Hepatocyte (in vitro differentiated cells): ENCODE data around the gene CDK7.

Experiments used
- EZH2 ChIP-seq: fragments of 200-600 bp; sonication (generic); IDR thresholded peaks from 2 replicates; pipeline ENCODE4 v1.6.1; 2016; ENCODE audit warnings: antibody characterized with exemption, mild to moderate bottlenecking, borderline replicate concordance
- TF ChIP-seq, protein P1 (sequence below): fragments of 200-600 bp; sonication (generic); IDR thresholded peaks from 2 replicates; pipeline ENCODE4 v1.5.1; 2016; ENCODE audit warnings: antibody characterized with exemption, mild to moderate bottlenecking; ENCODE audit not compliant: poor library complexity

DNA sequence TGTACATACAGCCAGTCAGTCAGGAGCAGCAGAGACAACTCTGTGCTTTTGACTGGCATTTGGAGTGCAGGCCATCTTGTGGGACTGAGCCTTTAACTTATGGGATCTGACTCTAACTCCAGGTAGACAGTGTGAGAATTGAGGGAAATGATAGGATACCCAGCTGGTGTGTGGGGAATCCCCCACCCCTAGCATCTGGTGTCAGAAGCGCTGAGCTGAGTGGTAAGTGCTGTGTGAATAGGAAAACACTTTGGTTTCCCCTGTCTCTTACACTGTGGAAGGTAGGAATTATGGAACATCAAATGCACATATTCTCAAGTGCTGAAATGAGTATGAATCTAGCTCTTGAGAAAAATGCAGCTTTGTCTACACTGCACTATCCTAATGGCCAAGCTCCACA lies 54.0 kb downstream of the CDK7 start:
- TF ChIP-seq, protein P1, sequence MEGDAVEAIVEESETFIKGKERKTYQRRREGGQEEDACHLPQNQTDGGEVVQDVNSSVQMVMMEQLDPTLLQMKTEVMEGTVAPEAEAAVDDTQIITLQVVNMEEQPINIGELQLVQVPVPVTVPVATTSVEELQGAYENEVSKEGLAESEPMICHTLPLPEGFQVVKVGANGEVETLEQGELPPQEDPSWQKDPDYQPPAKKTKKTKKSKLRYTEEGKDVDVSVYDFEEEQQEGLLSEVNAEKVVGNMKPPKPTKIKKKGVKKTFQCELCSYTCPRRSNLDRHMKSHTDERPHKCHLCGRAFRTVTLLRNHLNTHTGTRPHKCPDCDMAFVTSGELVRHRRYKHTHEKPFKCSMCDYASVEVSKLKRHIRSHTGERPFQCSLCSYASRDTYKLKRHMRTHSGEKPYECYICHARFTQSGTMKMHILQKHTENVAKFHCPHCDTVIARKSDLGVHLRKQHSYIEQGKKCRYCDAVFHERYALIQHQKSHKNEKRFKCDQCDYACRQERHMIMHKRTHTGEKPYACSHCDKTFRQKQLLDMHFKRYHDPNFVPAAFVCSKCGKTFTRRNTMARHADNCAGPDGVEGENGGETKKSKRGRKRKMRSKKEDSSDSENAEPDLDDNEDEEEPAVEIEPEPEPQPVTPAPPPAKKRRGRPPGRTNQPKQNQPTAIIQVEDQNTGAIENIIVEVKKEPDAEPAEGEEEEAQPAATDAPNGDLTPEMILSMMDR = no peak
- TF ChIP-seq EZH2 = no peak
